IPS-NIHi7 (cell line): ENCODE results near the gene STX2.
"Not testable (repeated sequence)": the region's sequence is repeated elsewhere in the genome, so short reads cannot be mapped to it uniquely, and the experiment has no call there.

Experiments used
- DNase-seq: peaks from one replicate; pipeline ENCODE4 v3.0.0; 2012; ENCODE audit warnings: mixed read lengths; ENCODE audit errors: extremely low spot score

Gene STX2

GRCh38 chr12:130765186-130765659 is 73.8 kb downstream of the STX2 start:
- no peak for DNase-seq

GRCh38 chr12:130764475-130765185 is 74.4 kb downstream of the STX2 start:
- no peak for DNase-seq

- no peak for DNase-seq
Measured at GRCh38 chr12:130764073-130764472, 75.0 kb downstream of the STX2 start.

- DNase-seq: no peak
Measured at GRCh38 chr12:130762319-130762675, 76.8 kb downstream of the STX2 start.

GRCh38 chr12:130761537-130762318 is 77.3 kb downstream of the STX2 start:
- DNase-seq: peak; percentile 78

GRCh38 chr12:130754234-130754901 is 84.7 kb downstream of the STX2 start:
- DNase-seq: no peak

GRCh38 chr12:130752692-130753230 is 86.3 kb downstream of the STX2 start:
- peak; percentile 68 for DNase-seq

GRCh38 chr12:130752037-130752436 is 87.0 kb downstream of the STX2 start:
- not testable (repeated sequence) for DNase-seq

GRCh38 chr12:130748786-130749185 is 90.3 kb downstream of the STX2 start:
- no peak for DNase-seq

GRCh38 chr12:130747867-130748740 is 90.9 kb downstream of the STX2 start:
- DNase-seq: peak; percentile 88

GRCh38 chr12:130746546-130746945 is 92.5 kb downstream of the STX2 start:
- no peak for DNase-seq

- no peak for DNase-seq
Measured at GRCh38 chr12:130745921-130746320, 93.1 kb downstream of the STX2 start.

- DNase-seq: no peak
Measured at GRCh38 chr12:130744274-130744673, 94.8 kb downstream of the STX2 start.

- no peak for DNase-seq
Measured at GRCh38 chr12:130743606-130744005, 95.4 kb downstream of the STX2 start.

GRCh38 chr12:130743176-130743575 is 95.9 kb downstream of the STX2 start:
- DNase-seq: no peak

- DNase-seq: no peak
Measured at GRCh38 chr12:130742716-130743115, 96.3 kb downstream of the STX2 start.

GRCh38 chr12:130742112-130742511 is 96.9 kb downstream of the STX2 start:
- no peak for DNase-seq
